A549 (cell line): ENCODE results near the gene ATP6V0A4.

Experiments
- CEBPB ChIP-seq, 2 experiments: fragments of >200 bp in 1 of 2; sonication (Bioruptor Twin) in 1 of 2; formaldehyde crosslinking in 1 of 2; IDR thresholded peaks; 2 replicates each; pipeline ENCODE4 v1.6.1; 2012 to 2016
- EP300 ChIP-seq, 2 experiments: fragments of >200 bp; sonication (Bioruptor Twin); formaldehyde crosslinking; IDR thresholded peaks; 2 replicates in 1 of 2; 3 replicates in 1 of 2; pipeline ENCODE4 v1.6.1; 2016 to 2017
- ESRRA ChIP-seq: fragments of 150-350 bp; IDR thresholded peaks from 2 replicates; pipeline ENCODE4 v1.6.1; 2014; ENCODE audit warnings: mild to moderate bottlenecking, low read length, borderline replicate concordance
- HOXB13 ChIP-seq: fragments of 250-450 bp; sonication (Bioruptor Pico); IDR thresholded peaks from 2 replicates; pipeline ENCODE4 v1.5.0; 2020; ENCODE audit warnings: low read depth, mild to moderate bottlenecking, moderate library complexity
- NFE2L2 ChIP-seq: fragments of 150-350 bp; conservative IDR thresholded peaks from 2 replicates; pipeline ENCODE4 v1.6.1; 2014; ENCODE audit warnings: low read length
- SREBF2 ChIP-seq: fragments of 450-650 bp; IDR thresholded peaks from 2 replicates; pipeline ENCODE4 v1.6.1; 2014; ENCODE audit warnings: mild to moderate bottlenecking, moderate library complexity
- TF ChIP-seq, protein P1 (sequence below): IDR thresholded peaks from 2 replicates; pipeline ENCODE4 v1.6.1; 2012; ENCODE audit warnings: low read depth, borderline replicate concordance
- TF ChIP-seq, protein P2 (sequence below): fragments of >200 bp; sonication (Bioruptor Twin); formaldehyde crosslinking; IDR thresholded peaks from 3 replicates; pipeline ENCODE4 v1.5.1; 2016
- TF ChIP-seq, protein P3 (sequence below): fragments of 250-450 bp; sonication (Bioruptor Pico); IDR thresholded peaks from 2 replicates; pipeline ENCODE4 v1.5.0; 2021; ENCODE audit warnings: mild to moderate bottlenecking, moderate library complexity, borderline replicate concordance
- TF ChIP-seq, protein P4 (sequence below): fragments of 450-650 bp; IDR thresholded peaks from 2 replicates; pipeline ENCODE4 v1.6.1; 2014; ENCODE audit warnings: antibody characterized with exemption

DNA sequence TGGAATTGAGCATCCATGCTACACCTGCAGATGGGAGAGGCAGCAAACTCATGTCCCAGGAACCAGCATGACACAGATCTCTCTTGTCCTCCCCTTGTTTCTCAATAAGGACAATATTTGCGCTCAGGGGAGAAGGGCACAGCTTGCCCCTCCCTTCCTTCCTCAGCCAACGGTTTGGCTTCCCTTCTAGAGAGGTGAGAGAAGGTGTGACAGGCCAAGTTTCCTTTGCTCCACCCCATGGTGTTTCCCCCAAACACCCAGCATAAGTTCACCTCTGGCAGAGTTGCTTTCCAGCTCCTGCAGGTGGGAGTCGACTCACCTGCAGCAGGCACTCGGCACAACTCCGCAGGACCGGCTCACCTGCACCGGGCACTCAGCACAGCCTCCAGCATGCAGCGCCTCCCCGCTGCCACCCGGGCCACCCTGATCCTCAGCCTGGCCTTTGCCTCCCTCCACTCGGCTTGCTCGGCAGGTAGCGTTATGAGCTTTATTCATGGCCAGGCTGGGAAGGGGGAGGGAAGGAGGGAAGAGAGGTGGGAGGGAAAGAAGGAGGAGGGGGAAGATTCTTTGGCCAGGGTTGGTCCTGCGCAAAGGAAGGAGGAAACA, at the start of gene ATP6V0A4, which contains the start of gene TMEM213:
- TF ChIP-seq, protein P1, sequence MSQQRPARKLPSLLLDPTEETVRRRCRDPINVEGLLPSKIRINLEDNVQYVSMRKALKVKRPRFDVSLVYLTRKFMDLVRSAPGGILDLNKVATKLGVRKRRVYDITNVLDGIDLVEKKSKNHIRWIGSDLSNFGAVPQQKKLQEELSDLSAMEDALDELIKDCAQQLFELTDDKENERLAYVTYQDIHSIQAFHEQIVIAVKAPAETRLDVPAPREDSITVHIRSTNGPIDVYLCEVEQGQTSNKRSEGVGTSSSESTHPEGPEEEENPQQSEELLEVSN = no peak
- no peak for TF ChIP-seq SREBF2
- TF ChIP-seq, protein P2, sequence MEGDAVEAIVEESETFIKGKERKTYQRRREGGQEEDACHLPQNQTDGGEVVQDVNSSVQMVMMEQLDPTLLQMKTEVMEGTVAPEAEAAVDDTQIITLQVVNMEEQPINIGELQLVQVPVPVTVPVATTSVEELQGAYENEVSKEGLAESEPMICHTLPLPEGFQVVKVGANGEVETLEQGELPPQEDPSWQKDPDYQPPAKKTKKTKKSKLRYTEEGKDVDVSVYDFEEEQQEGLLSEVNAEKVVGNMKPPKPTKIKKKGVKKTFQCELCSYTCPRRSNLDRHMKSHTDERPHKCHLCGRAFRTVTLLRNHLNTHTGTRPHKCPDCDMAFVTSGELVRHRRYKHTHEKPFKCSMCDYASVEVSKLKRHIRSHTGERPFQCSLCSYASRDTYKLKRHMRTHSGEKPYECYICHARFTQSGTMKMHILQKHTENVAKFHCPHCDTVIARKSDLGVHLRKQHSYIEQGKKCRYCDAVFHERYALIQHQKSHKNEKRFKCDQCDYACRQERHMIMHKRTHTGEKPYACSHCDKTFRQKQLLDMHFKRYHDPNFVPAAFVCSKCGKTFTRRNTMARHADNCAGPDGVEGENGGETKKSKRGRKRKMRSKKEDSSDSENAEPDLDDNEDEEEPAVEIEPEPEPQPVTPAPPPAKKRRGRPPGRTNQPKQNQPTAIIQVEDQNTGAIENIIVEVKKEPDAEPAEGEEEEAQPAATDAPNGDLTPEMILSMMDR = no peak
- no peak for TF ChIP-seq ESRRA
- TF ChIP-seq, protein P3, sequence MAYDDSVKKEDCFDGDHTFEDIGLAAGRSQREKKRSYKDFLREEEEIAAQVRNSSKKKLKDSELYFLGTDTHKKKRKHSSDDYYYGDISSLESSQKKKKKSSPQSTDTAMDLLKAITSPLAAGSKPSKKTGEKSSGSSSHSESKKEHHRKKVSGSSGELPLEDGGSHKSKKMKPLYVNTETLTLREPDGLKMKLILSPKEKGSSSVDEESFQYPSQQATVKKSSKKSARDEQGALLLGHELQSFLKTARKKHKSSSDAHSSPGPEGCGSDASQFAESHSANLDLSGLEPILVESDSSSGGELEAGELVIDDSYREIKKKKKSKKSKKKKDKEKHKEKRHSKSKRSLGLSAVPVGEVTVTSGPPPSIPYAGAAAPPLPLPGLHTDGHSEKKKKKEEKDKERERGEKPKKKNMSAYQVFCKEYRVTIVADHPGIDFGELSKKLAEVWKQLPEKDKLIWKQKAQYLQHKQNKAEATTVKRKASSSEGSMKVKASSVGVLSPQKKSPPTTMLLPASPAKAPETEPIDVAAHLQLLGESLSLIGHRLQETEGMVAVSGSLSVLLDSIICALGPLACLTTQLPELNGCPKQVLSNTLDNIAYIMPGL (CRISPR knock-in tag) = no peak
- no peak for TF ChIP-seq CEBPB (IDR thresholded peaks at IDR 0.05)
- TF ChIP-seq NFE2L2 = no peak
- no peak for TF ChIP-seq EP300 (IDR thresholded peaks at IDR 0.05)
- TF ChIP-seq HOXB13 (CRISPR knock-in tag) = no peak
- TF ChIP-seq, protein P4, sequence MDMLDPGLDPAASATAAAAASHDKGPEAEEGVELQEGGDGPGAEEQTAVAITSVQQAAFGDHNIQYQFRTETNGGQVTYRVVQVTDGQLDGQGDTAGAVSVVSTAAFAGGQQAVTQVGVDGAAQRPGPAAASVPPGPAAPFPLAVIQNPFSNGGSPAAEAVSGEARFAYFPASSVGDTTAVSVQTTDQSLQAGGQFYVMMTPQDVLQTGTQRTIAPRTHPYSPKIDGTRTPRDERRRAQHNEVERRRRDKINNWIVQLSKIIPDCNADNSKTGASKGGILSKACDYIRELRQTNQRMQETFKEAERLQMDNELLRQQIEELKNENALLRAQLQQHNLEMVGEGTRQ = no peak
